HG03457 (cell line): Measurements from ENCODE around the gene KRT85.
"Not testable (repeated sequence)": the region's sequence is repeated elsewhere in the genome, so short reads cannot be mapped to it uniquely, and the experiment has no call there.

Source experiments
- ATAC-seq: cut with Tn5 transposase; IDR thresholded peaks from one replicate; pipeline ENCODE4 v1.9.1; 2021; ENCODE audit warnings: moderate number of reproducible peaks; ENCODE audit not compliant: unreplicated experiment

KRT85 gene

GRCh38 chr12:52327830-52328500 is 39.3 kb downstream of the KRT85 start:
- ATAC-seq = no peak

GRCh38 chr12:52327052-52327829 is 40.0 kb downstream of the KRT85 start:
- ATAC-seq = no peak

DNA sequence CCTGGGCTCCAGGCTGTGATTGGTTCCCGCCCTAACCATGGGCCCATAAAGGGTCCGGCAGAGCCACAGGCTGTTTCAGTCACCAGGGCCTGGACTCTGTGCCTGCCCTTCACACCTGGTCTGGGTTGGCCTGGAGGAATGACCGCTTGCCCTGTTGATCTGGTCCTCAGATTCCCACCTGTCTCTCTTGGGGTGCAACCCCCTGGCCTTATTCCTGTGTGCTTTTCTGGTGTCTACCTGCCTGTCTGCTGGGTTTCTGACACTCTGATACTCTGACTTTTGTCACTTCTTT is 43.2 kb downstream of the KRT85 start:
- ATAC-seq = no peak

- no peak for ATAC-seq
Measured at GRCh38 chr12:52323416-52324152, 43.7 kb downstream of the KRT85 start.

GRCh38 chr12:52323001-52323400 is 44.3 kb downstream of the KRT85 start:
- no peak for ATAC-seq

- ATAC-seq = no peak
Measured at GRCh38 chr12:52322069-52322468, 45.2 kb downstream of the KRT85 start.

DNA sequence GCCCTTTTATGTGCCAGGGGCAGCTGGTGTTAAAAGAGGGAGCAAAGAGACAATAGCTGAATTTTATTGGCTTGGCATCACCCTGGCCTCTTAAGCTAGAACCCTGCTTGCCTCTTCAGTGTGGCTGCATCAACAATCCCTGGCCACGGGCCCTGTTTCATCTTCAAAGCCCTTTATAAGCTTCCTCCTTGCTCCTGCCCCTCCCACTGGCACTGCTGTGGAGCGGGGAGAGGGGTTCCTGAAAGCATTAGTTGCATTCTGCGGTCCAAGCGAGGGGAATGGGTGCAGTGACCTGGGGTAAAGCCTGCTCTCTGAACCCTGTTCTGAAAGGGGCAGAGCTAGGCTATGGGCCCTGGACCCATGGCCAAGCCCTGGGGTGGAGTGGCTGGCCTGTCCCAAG is 45.9 kb downstream of the KRT85 start:
- no peak for ATAC-seq

DNA sequence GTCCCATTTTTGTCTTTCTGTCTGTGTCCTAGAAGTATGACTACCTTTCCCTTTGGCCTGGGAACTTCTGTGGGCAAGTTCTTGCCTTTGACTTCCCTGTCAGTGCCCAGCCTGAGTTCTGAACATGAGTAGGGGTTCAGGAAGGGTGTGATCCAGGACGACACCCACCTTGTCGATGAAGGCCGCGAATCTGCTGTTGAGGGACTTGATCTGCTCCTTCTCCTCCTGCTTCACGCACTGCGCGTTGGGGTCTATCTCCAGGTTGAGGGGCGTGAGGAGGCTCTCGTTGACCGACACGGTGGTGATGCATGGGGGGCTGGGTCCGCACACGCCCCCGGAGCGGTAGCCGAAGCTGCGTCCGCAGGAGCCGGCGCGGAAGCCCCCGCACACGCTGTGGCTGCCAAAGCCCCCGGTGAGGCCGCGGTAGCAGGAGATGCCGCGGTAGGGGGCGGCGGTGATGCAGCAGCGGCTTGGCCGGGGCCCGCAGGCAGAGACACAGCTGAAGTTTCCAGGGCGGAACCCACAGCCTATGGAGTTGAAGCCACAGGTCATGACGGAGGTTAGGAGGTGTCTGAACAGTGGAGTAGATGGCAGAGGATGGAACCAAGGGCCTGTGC is 46.4 kb downstream of the KRT85 start, which contains the start of gene KRT83:
Gene KRT83, minus strand, starts transcription at position 615 of the 617 bp plus-strand sequence. Its CDS starts 63 bp downstream, at position 552.
- no peak for ATAC-seq

- no peak for ATAC-seq
Measured at GRCh38 chr12:52319097-52319496, 48.2 kb downstream of the KRT85 start.

DNA sequence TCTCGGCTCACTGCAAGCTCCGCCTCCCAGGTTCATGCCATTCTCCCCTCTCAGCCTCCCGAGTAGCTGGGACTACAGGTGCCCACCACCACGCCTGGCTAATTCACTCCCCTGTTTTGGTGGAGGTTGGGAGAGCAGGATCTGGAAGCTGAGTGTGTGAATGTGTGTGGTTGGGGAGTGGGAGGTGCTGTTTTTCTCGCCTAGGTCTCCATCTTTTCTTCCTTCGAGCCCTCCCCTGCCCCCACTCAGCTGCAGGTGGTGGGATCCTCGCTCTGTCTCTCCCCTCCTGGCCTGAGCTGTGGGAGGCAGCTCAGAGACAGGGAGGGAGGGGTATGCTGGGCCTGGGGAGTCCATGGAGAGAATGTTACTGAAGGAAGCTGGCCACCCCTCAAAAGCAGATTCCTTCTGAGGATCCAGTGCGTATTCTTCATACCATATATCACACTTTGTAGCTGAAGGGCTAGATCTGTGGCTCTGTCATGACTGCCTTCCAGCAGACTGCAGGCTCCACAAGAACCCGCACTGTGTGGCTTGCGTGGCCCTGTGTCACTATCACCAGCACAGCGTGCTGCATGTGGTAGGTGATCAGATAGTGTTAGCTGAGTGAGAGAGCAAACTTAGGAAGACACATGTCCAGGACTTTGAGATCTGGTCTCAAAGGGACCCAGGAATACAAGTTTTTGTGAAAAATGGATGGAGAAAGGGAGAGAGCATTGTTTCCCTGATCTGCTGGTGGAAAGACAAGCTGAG is 48.9 kb downstream of the KRT85 start:
- no peak for ATAC-seq

- ATAC-seq = no peak
Measured at GRCh38 chr12:52317468-52318052, 49.7 kb downstream of the KRT85 start.

GRCh38 chr12:52316701-52317100 is 50.6 kb downstream of the KRT85 start:
- no peak for ATAC-seq

DNA sequence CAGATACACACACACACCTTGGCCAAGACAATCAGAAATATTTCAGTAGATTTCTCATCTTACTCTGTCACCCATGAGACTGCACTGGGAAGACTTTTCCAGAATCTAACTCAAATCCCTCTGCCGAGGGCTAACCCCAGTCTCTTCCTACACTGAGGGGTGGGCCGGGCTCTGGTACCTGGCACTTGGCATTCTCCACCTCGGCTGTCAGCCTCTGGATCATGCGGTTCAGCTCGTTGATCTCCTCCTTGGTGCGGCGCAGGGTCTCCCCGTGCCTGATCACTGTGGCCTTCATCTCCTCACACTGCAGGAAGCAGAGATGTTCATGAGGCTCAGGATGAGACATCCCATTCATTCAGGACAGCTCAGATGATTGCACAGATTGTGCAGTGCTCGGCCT is 51.0 kb downstream of the KRT85 start:
- ATAC-seq = no peak

GRCh38 chr12:52315721-52316120 is 51.6 kb downstream of the KRT85 start:
- ATAC-seq = not testable (repeated sequence)

- no peak for ATAC-seq
Measured at GRCh38 chr12:52314511-52314910, 52.8 kb downstream of the KRT85 start.

GRCh38 chr12:52313926-52314325 is 53.4 kb downstream of the KRT85 start:
- ATAC-seq = no peak

- no peak for ATAC-seq
Measured at GRCh38 chr12:52313461-52313860, 53.8 kb downstream of the KRT85 start.

- ATAC-seq = no peak
Measured at GRCh38 chr12:52312086-52312485, 55.2 kb downstream of the KRT85 start.

DNA sequence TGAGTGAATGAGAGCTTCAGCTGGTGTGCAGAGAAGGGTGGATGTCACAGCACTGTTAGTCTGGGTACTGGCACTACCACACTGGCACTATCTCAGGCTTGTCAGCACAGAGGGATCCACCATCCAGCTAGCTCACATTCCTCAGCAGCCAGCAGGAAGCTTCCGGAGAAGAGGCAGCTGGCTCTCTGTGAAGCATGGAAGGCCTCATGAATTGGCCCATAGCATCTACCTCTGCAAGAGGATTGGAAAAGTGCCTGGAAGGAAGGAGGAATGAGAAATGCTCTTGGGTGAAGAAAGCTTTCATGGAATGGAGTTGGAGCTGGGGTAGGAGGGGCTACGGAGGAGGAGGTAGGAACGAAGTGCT is 56.0 kb downstream of the KRT85 start:
- ATAC-seq = no peak

DNA sequence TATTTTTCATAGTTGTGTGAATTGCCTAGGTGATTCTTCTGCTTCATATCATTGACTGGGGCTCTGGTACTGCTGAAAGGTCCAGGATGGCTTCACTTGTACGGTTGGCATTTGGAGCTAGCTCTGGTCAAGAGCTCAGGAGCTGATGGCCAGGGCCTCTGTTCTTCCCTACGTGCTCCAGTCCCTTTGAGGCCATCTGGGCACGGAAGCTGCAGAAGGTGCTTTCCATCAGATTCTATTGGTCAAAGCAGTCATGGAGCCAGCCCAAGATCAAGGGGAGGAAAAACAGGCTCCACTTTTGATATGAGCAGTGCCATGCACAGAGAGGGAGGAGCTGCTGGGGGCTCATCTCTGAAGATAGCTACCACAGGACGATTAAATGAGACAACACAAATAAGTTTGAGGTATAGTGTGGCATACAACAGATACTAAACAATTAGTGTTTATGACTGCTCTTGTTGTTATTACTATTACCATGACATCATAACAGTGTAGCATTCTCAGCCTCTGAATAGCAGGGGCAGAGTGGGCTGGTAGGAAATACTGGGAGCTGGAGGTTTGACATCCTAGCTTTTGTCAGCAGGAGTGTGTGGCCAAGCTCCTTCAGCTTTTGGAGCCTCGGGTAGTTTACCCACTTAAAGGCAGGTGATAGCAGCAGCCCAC is 56.5 kb downstream of the KRT85 start:
- ATAC-seq = no peak
